Left ventricle myocardium superior (tissue), 1 donor: ENCODE results near the gene AIMP2. TPM values are rescaled to one million over a fixed set of nuclear protein-coding genes. Genes with fewer than 3 reads are reported as not detected.
"Not testable (repeated sequence)": the region's sequence is repeated elsewhere in the genome, so short reads cannot be mapped to it uniquely, and the experiment has no call there.

Experiments used
- ATAC-seq: fragments of 200-7000 bp; cut with Tn5 transposase; one replicate; pipeline ENCODE4 v1.9.1; 2020; ENCODE audit warnings: mild to moderate bottlenecking, moderate library complexity
- DNase-seq: peaks from one replicate; pipeline ENCODE4 v3.0.0-alpha.2; 2020
- intact Hi-C: fragments of 100-400 bp; cut with micrococcal nuclease; formaldehyde crosslinking; loops from one replicate; pipeline ENCODE4 v1.11.0; 2022
- total RNA-seq: library from RNA; stranded (reverse); fragmentation: NEBNext Ultra II Directional; extraction: Animal tissue kit (Norgen Biotek cat#: 25700); gene quantifications from one replicate; pipeline ENCODE4 v1.2.1, GENCODE V29; 2021
- donor health status: DM: no; HTN: yes; CAD: no; lungs with severe emphysema.

AIMP2 gene
- total RNA-seq, 1 donor from 2014 or later, result 54.8 TPM

DNA sequence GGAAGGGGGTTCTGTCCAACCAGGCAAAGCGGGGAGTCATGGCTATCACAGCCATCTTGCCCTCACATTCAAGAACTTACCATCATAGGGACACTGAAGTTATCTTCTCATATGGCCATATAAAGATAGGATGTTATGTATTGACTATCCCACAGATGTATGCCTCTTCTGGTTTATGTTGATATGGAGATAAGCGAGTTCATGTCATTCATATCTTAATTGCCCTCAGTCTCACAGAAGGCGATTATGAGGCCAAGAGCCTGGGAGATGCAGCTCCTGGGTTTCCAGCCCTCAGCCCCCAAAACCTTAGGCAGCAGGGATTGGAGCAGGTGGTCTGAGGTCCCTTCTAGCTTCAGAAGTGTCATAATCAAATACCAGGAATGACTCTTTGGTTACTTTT is 13.6 kb downstream of the AIMP2 start:
- DNase-seq (no peak), ATAC-seq (no peak)
- intact Hi-C loops, result no loop called here

DNA sequence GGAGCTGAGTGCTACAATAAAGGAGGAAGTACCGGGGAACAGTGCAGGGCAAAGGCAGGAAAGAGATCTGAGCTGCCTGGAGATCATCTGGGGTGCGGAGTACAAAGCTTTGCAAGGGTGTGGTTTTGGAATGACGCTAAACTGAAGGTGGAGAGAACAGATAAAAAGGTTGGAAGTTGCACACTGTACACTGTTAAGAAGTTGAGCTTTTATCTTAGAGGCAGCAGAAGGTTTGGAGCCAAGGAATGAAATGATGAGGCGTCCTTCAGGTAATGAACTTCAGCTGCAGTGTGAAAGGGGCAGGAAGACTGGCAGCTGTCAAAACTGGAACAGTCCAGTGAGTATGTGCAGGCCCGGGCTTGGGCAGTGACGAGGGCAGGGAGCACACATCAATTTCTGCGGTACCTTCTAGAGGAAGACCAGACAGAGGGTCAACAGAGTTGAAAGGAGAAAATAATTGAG is 14.9 kb downstream of the AIMP2 start:
- ATAC-seq, result no peak
- intact Hi-C loops, result no loop called here
- DNase-seq, result no peak

DNA sequence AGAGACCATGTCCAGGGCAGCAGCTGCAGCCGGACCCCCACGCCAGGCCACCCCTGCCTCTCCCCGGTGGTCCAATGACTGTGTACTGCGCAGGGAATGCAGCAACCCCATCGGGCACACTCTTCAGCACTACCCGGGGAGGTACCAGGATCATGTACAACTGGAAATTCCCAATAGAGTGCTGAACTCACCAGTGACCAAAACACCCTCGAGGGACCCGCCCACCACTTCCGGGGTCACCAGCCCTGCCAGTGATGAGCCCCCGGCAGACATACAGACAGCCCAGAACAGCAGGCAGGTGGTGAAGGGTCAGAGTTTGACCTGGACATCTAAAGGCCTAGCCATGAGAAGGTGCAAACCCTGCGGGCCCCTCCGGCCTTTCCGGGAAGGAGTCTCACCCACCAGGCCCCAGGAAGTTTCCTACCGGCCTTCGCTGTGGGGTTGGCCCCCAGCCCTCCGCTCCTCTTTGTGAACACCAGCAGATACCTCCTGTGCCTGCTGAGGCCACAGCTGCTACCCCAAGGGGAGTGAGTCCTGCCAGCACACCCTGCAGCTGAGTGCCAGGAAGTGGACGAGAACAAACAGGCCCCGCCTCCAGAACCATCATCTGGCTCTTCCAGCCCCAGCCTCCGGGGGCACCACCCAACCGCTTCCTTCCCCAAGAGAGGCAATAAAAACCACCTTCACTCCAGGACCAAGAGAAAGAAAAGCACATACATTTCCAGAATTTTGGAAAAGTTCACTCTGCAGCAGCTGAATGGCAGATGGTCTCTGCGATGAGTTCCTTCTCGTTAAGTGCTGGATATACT is 17.1 kb downstream of the AIMP2 start:
- ATAC-seq (peak; percentile 93), DNase-seq (peak; percentile 80)
- intact Hi-C loops, result no loop called here

DNA sequence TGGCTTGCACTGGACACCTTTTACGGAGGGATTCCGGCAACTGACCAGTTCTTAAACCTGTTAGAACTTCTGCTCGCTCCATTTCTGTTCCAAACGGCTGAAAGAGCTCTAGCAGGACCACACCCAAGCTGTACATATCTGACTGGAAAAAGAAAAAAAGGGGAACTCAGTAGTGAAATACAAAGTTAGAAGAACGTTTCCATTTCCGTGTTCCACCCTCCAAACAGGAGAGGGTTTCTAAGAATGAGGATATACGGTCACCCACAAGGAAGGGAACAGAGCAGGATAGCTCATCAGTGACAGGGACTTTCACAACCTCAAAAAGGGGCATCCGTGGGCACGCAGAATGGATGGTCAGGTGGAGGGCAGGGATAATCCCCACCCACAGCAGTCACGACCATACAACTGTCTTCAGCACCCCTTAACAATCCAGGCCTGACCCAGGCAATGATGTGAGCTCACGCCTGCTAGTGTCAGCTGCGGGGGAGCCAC is 17.8 kb downstream of the AIMP2 start:
- DNase-seq, result no peak
- ATAC-seq, result peak; percentile 55
- intact Hi-C loops, result no loop called here

DNA sequence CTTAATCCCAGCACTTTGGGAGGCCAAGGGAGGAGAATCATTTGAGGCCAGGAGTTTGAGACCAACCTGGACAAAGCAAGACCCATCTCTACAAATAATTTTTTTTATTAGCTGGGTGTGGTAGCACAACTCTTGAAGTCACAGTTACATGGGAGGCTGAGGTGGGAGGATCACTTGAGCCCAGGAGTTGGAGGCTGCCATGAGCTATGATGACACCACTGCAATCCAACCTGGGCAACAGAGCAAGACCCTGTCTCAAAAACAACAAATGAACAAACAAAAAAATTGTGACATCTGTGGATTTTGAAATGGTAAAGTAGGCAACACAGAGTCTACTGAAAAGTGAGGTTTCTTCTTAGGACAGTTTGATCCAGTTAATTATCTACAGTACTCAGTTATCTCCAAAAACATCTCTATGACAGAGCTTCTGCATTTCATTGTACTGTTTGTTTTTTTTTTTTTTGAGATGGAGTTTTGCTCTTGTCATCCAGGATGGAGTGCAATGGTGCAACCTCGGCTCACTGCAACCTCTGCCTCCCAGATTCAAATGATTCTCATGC is 18.8 kb downstream of the AIMP2 start:
- no peak for DNase-seq
- ATAC-seq, result no peak
- intact Hi-C loops, result no loop called here

DNA sequence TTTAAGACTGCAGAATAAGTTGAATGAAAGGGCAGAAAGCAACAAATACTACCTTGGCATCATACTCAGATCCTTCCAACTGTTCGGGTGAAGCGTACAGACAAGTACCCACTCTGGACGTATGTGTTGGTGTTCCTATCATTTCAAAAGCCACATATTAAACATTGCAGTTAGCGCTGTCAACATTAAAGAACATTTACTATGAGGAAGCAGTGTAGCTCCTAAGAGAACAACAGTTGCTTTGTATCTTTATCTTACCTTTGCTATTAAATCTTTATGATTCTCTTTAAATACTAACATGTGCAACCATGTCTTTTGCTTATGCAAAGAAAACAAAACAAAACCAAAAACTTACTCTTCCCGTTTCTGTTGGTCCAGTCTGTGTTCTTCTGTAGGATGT is 19.5 kb downstream of the AIMP2 start:
- intact Hi-C loops, result no loop called here
- ATAC-seq, result no peak
- no peak for DNase-seq

DNA sequence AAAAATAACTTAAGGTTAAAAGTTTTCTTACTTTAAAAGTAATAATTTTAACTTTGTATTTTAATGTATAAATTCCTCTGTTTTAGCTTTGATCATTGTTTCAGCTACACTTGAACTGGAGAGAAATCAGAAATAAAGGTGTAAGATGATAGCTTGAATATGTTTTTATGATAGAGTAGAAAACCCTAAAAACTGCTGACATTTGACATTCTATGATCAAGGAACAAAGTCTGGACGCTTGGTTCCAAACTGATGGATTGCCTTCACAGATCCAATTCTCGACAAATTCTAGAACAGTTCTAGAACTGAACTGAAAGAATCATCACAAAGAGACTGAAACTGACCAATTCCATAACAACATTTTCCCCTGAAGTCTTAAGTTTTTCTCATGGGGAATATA is 21.9 kb downstream of the AIMP2 start, which contains the start of gene ANKRD61:
Gene ANKRD61 (plus strand): TSS at position 389 of the 400 bp plus-strand sequence. CDS start 0 bp downstream, at position 389.
- DNase-seq (no peak), ATAC-seq (no peak)
- intact Hi-C loops, result no loop called here

DNA sequence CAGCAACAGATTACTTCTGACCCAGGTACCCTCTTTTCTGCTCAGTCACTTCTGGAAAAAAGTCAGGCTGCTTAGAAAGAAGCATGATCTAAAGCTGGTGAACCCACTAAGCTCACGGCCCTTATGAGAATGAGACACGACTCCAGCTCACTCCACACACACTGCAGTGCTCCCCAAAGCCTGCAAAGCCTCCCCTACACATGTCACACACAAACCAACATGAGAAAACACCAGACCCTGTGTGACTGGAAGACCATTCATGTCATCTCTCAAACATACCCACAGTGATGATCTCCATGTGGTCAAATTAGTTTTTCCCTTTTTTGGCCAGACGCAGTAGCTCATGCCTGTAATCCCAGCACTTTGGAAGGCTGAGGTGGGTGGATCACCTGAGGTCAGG is 22.5 kb downstream of the AIMP2 start:
- DNase-seq (no peak), ATAC-seq (no peak)
- intact Hi-C loops, result no loop called here

DNA sequence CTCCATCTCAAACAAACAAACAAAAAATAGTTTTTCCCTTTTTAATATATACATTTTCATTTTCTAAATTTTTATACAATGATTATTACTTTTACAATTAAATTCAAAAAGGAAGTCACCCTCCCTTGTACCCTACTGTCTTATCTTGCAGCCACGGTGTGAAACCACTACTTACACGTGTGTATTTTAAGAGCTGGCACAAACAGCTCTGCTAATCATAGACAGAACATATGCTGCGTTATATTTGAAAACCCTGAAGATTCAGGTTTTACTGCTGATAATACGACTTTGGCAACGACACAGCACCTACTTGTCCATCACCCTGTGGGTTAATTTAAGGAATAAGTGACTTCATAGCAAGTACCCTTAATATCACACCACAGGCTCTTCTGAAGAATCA is 23.1 kb downstream of the AIMP2 start:
- ATAC-seq, result peak; percentile 45
- intact Hi-C loops, result no loop called here
- DNase-seq, result no peak

DNA sequence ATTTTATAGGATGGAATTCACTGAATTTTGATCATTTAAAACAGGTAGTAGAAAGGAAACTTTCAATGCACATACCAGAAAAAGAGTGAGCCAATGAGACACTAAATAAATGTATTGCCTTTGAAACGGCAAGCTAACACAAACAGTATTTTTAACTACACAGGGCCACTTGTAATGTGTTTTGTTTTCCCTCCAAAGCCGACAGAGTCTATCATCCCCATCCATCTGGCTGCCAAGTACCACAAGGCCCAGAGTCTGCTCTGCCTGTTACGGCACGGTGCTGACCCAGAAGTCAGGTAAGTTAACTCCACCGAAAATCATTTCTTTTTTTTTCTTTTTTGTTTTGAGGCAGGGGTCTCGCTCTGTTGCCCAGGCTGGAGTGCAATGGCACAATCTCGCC is 23.6 kb downstream of the AIMP2 start:
- intact Hi-C loops, result no loop called here
- ATAC-seq, result no peak
- DNase-seq, result no peak

DNA sequence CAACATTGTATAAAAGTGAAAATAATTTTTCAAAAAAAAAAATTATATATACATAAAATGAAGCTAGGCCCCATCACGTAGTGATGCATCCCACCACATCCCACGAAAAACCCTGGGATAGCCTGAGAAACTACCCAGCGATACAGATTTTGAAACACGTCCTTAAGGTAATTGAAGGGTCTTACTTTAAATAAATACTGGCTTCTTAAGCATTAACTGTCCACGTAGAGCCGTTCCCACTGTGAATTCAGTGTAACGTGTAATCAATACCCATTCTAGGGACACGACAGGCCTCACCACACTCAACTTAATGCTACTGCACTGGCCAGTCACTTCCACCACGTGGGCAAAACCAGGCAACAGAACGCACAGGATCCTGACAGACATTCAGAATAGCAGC is 26.1 kb downstream of the AIMP2 start:
- ATAC-seq, result no peak
- intact Hi-C loops, result no loop called here

DNA sequence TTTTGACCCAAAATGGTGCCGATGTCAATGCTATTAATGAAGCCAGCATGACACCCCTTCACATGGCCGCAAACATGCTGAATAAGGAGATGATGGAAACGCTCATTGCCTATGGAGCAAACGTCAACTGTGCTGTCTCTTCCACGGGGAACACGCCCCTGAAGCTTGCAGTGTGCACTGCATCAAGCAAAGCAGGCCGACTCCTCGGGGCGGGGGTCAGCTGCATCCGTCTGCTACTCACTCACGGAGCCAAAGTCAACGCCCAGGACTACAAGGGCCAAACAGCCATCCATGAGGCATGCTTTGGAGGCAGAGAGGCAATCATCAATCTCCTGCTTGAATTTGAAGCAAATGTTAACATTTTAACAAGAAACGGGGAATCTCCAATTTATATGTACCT is 26.6 kb downstream of the AIMP2 start:
- intact Hi-C loops, result no loop called here
- DNase-seq, result no peak
- ATAC-seq, result no peak

More for the DNA sequence above, 26.1 kb downstream of the AIMP2 start:
- DNase-seq, result no peak

DNA sequence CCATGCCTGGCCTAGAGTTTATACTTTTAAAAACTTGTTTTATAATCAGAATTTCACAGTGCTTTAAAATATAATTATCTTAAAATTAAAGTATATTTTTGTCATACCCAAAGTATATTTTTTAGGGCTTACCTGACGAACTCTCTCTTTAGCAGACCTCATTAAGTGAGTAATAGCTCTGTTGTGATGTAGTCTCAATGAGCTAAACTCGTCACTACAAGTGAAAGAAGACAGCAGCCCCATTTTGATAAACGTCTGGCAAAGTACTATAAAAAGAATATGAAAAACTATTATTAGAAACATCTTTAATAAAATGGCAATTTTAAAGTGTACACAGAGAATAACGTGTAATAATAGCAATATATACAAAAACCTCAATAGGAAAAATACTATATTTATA is 40.7 kb downstream of the AIMP2 start:
- intact Hi-C loops, result no loop called here
- DNase-seq (no peak), ATAC-seq (peak; percentile 72)

DNA sequence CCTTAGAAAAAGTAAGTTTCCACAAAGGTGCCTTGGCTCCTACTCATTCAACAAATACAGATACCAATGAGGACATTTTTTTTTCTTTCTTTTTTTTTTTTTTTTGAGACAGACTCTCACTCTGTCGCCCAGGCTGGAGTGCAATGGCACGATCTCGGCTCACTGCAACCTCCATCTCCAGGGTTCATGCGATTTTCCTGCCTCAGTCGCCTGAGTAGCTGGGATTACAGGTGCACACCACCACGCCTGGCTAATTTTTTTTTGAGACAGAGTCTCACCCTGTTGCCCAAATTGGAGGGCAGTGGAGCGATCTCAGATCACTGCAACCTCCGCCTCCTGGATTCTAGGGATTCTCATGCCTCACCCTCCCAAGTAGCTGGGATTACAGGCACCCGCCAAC is 42.1 kb downstream of the AIMP2 start:
- DNase-seq, intact Hi-C loops, ATAC-seq: not testable (repeated sequence)

DNA sequence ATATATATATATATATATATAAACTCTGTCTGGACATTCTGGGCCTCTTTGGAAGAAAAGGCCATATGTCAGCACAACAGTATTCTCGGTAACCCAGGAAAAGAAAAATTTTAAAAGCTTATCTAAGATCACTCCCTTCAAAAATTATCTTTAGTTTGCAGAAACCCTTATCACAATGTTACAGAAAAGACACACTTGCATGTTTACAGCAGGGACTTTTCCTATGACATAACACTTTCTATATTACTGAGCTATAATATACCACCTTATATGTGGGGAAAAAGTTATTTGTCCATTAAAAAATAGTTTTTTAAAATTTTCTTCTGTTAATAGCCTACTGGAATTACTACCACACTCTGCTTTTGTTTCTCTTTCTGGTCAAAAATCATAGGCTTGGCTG is 47.5 kb downstream of the AIMP2 start:
- ATAC-seq (no peak), DNase-seq (no peak)
- intact Hi-C loops, result no loop called here

DNA sequence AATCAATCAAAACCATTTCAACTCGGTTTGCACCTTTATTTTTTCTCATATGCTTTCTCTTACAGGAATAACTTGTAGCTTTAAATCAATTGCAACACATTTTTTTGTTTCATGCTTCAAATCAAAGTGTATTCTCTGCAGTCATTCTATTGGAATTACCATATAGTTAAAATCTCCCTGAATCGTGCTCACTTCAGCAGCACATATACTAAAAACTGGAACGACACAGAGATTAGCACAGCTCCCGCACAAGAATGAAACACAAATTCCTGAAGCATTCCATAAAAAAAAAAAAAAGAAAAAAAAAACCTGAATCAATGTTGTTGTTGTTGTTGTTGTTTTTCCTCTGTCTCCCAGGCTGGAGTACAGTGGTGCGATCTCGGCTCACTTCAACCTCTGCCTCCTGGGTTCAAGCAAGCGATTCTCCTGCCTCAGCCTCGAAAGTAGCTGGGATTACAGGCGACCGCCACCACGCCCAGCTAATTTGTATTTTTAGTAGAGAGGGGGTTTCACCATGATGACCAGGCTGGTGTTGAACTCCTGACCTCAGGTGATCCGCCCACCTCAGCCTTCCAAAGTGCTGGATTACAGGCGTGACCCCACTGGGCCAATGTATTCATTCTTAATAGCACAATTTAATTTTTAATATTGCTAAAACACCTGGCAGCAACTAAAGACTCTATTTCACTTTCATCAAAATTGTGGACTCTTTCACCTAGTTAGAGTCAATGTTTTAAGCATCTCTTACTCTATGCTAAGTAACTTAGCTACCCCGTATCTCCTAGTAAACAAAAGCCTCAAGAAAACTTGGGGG is 48.5 kb downstream of the AIMP2 start:
- DNase-seq, result no peak
- intact Hi-C loops, result no loop called here
- no peak for ATAC-seq

DNA sequence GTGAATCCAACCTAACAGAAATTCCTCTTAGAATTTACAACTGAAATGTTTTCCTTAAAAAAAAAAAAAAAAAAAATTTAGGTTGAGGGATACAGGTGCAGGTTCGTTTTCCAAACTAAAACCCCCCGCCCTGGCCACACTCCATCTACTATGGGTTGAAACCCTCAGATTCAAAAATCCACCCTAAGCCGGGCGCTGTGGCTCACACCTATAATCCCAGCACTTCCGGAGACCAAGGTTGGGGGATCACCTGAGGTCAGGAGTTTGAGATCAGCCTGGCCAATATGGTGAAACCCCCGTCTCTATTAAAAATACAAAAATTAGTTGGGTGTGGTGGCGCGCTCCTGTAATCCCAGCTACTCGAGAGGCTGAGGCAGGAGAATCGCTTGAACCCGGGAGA is 50.9 kb downstream of the AIMP2 start:
- DNase-seq, ATAC-seq, intact Hi-C loops: not testable (repeated sequence)

DNA sequence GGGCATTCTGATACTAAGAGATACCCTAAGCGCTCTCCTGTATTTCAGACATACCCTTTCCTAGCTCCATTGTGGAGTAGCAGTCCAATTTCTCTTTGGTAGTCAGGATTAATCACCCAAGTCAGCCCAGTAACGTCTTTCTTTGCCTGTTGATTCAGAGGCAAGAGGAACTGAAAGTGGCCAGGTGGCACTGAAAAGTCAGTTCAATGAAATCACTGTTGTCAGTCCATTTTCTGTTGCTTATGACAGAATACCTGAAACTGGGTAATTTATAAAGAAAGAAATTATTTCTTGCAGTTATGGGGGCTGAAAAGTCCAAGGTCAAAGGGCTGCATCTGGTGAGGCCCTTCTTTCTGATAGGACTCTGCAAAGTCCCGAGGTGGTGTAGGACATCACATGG is 62.3 kb downstream of the AIMP2 start:
- intact Hi-C loops, result no loop called here
- ATAC-seq, result no peak

More for the DNA sequence above, 62.3 kb downstream of the AIMP2 start:
- no peak for DNase-seq
